OCI-LY3 (cell line): ENCODE data around the gene ZBTB49.

ENCODE experiments used
- H2AFZ ChIP-seq: fragments of 200-600, 300-600 bp; shearing (Covaris generic); 2 replicates; pipeline ENCODE4 v1.6.0; 2014; ENCODE audit warnings: antibody characterized with exemption, low read depth, low read length
- H3K27ac ChIP-seq: fragments of 200-600, 300-600 bp; sonication (generic); 2 replicates; pipeline ENCODE4 v1.5.1; 2014; ENCODE audit warnings: mild to moderate bottlenecking, low read length, moderate library complexity, mixed read lengths
- H3K27me3 ChIP-seq: fragments of 200-600, 300-600 bp; sonication (generic); 2 replicates; pipeline ENCODE4 v1.6.1; 2014; ENCODE audit warnings: low read depth, low read length, mixed read lengths
- H3K36me3 ChIP-seq: fragments of 200-600, 300-600 bp; sonication (generic); replicated peaks from 2 replicates; pipeline ENCODE3; 2014; ENCODE audit warnings: low read depth, low read length, mixed read lengths
- H3K4me1 ChIP-seq: fragments of 300-600, 200-600 bp; sonication (generic); 2 replicates; pipeline ENCODE4 v1.6.1; 2014; ENCODE audit warnings: low read length, mixed read lengths
- H3K4me2 ChIP-seq: fragments of 200-600, 300-600 bp; sonication (generic); 2 replicates; pipeline ENCODE4 v1.6.1; 2014; ENCODE audit warnings: low read length, mixed read lengths
- H3K4me3 ChIP-seq: fragments of 300-600, 200-600 bp; sonication (generic); 2 replicates; pipeline ENCODE4 v1.5.1; 2014; ENCODE audit warnings: antibody characterized with exemption, mild to moderate bottlenecking, low read length, moderate library complexity
- H3K79me2 ChIP-seq: fragments of 300-600, 200-600 bp; shearing (Covaris generic); 2 replicates; pipeline ENCODE4 v1.6.1; 2014; ENCODE audit warnings: mild to moderate bottlenecking, low read length, mixed read lengths
- H3K9ac ChIP-seq: fragments of 300-600, 200-600 bp; shearing (Covaris generic); 2 replicates; pipeline ENCODE4 v1.6.0; 2014; ENCODE audit warnings: mild to moderate bottlenecking, low read length, moderate library complexity
- H3K9me3 ChIP-seq: fragments of 200-600, 300-600 bp; shearing (Covaris generic); 2 replicates; pipeline ENCODE4 v1.6.1; 2014; ENCODE audit warnings: low read length, mixed read lengths; ENCODE audit not compliant: insufficient read depth
- H4K20me1 ChIP-seq: fragments of 200-600, 300-600 bp; sonication (generic); 2 replicates; pipeline ENCODE4 v1.6.1; 2016; ENCODE audit warnings: low read length, mixed read lengths; ENCODE audit not compliant: insufficient read depth
- CTCF ChIP-seq: fragments of 200-600, 300-600 bp; sonication (generic); IDR thresholded peaks from 2 replicates; pipeline ENCODE4 v1.5.1; 2014; ENCODE audit warnings: antibody characterized with exemption, low read length, low read depth
- EZH2phosphoT487 ChIP-seq: fragments of 200-600 bp; shearing (Covaris generic); IDR thresholded peaks from 2 replicates; pipeline ENCODE4 v1.6.1; 2018; ENCODE audit warnings: antibody characterized with exemption, mixed run types, low read depth

Gene ZBTB49

GRCh38 chr4:4260185-4260751 lies 29.8 kb upstream of the ZBTB49 start:
- Histone ChIP-seq H3K36me3 (no peaks in the 10 kb centered on the region), H3K4me1 (peaks cover 26% of the 10 kb centered on the region), H3K4me2 (peak overlapping the region; percentile 75), H3K79me2 (no peaks in the 10 kb centered on the region), H3K4me3 (peak overlapping the region; percentile 54), H3K27me3 (0 out of 2 replicates have a peak, but pooled peaks cover 4% of the 10 kb centered on the region), H3K27ac (peak overlapping the region; percentile 7; the same call in 1 of the 2 replicates), H3K9ac (peak overlapping the region; percentile 46), H2AFZ (peak overlapping the region; percentile 94), H4K20me1 (no peaks in the 10 kb centered on the region), H3K9me3 (no peaks in the 10 kb centered on the region)
- TF ChIP-seq CTCF (peak; percentile 94), EZH2phosphoT487 (no peak)

- Histone ChIP-seq H2AFZ (no peak overlapping the region), H3K27ac (peak overlapping the region; percentile 17; the same call in 1 of the 2 replicates), H3K79me2 (no peaks in the 10 kb centered on the region), H3K4me1 (peaks cover 29% of the 10 kb centered on the region), H3K4me2 (peak overlapping the region; percentile 39; the same call in 1 of the 2 replicates), H3K36me3 (peaks cover 51% of the 10 kb centered on the region), H3K4me3 (no peak overlapping the region), H4K20me1 (no peaks in the 10 kb centered on the region), H3K9me3 (no peaks in the 10 kb centered on the region), H3K27me3 (no peaks in the 10 kb centered on the region), H3K9ac (0 out of 2 replicates have a peak overlapping the region, but pooled peaks have one; percentile 12)
- no peak for TF ChIP-seq CTCF
- TF ChIP-seq EZH2phosphoT487 = no peak
These were observed 22.1 kb upstream of the ZBTB49 start for GRCh38 chr4:4267981-4268380.

- Histone ChIP-seq H3K9me3 (no peaks in the 10 kb centered on the region), H3K36me3 (peaks cover 59% of the 10 kb centered on the region), H3K27me3 (no peaks in the 10 kb centered on the region), H3K4me1 (peaks cover 29% of the 10 kb centered on the region), H3K4me2 (no peak overlapping the region), H3K9ac (no peak overlapping the region), H4K20me1 (no peaks in the 10 kb centered on the region), H3K4me3 (no peak overlapping the region), H2AFZ (no peak overlapping the region), H3K27ac (0 out of 2 replicates have a peak overlapping the region, but pooled peaks have one; percentile 17), H3K79me2 (no peaks in the 10 kb centered on the region)
- no peak for TF ChIP-seq CTCF
- TF ChIP-seq EZH2phosphoT487 = no peak
These were observed 21.3 kb upstream of the ZBTB49 start for GRCh38 chr4:4268776-4269175.

GRCh38 chr4:4269331-4269731 lies 20.7 kb upstream of the ZBTB49 start:
- TF ChIP-seq CTCF = no peak
- TF ChIP-seq EZH2phosphoT487 = no peak
- H3K9ac ChIP-seq = no peak overlapping the region
- H3K27ac ChIP-seq = 0 out of 2 replicates have a peak overlapping the region, but pooled peaks have one; percentile 17
- H2AFZ ChIP-seq = no peak overlapping the region
- no peaks in the 10 kb centered on the region for H3K79me2 ChIP-seq
- H3K4me1 ChIP-seq = peaks cover 29% of the 10 kb centered on the region
- H3K36me3 ChIP-seq = peaks cover 62% of the 10 kb centered on the region
- no peak overlapping the region for H3K4me2 ChIP-seq
- no peaks in the 10 kb centered on the region for H4K20me1 ChIP-seq
- H3K27me3 ChIP-seq = no peaks in the 10 kb centered on the region
- H3K4me3 ChIP-seq = no peak overlapping the region
- no peaks in the 10 kb centered on the region for H3K9me3 ChIP-seq
